GM23248 (cell line): ENCODE measurements around the gene CSTF1. TPM values are rescaled to one million over a fixed set of nuclear protein-coding genes. Genes with fewer than 3 reads are reported as not detected.

Source experiments
- DNase-seq: peaks from one replicate; pipeline ENCODE4 v3.0.0-alpha.2; 2015
- H2AFZ ChIP-seq: fragments of 200-600 bp; sonication (generic); 2 replicates; pipeline ENCODE4 v1.6.1; 2016; ENCODE audit warnings: antibody characterized with exemption
- H3F3A ChIP-seq: fragments of 200-600 bp; sonication (generic); 2 replicates; pipeline ENCODE4 v1.6.1; 2016; ENCODE audit warnings: mild to moderate bottlenecking, antibody characterized with exemption, mixed run types; ENCODE audit not compliant: insufficient read depth
- H3K27ac ChIP-seq: fragments of 200-600 bp; sonication (generic); 2 replicates; pipeline ENCODE4 v1.5.1; 2016; ENCODE audit warnings: mild to moderate bottlenecking
- H3K27me3 ChIP-seq: fragments of 200-600 bp; sonication (generic); replicated peaks from 2 replicates; pipeline ENCODE4 v1.6.1; 2016; ENCODE audit warnings: mild to moderate bottlenecking; ENCODE audit not compliant: insufficient read depth
- H3K36me3 ChIP-seq: fragments of 200-600 bp; sonication (generic); 2 replicates; pipeline ENCODE4 v1.6.1; 2016; ENCODE audit warnings: low read depth, mild to moderate bottlenecking
- H3K4me1 ChIP-seq: fragments of 200-600 bp; sonication (generic); 2 replicates; pipeline ENCODE4 v1.6.1; 2016; ENCODE audit warnings: mild to moderate bottlenecking; ENCODE audit not compliant: insufficient read depth
- H3K4me2 ChIP-seq: fragments of 200-600 bp; sonication (generic); one replicate; pipeline ENCODE4 v1.6.1; 2016; ENCODE audit warnings: mild to moderate bottlenecking; ENCODE audit not compliant: unreplicated experiment
- H3K4me3 ChIP-seq: fragments of 200-600 bp; sonication (generic); 2 replicates; pipeline ENCODE4 v1.5.1; 2016; ENCODE audit warnings: mild to moderate bottlenecking
- H3K79me2 ChIP-seq: fragments of 200-600 bp; sonication (generic); 2 replicates; pipeline ENCODE4 v1.6.1; 2016; ENCODE audit warnings: mild to moderate bottlenecking; ENCODE audit not compliant: insufficient read depth
- H3K9ac ChIP-seq: fragments of 200-600 bp; sonication (generic); 2 replicates; pipeline ENCODE4 v1.6.1; 2016; ENCODE audit warnings: mild to moderate bottlenecking
- H3K9me2 ChIP-seq: fragments of 200-600 bp; sonication (generic); 2 replicates; pipeline ENCODE4 v1.6.1; 2016; ENCODE audit warnings: mixed run types, mild to moderate bottlenecking, moderate library complexity; ENCODE audit not compliant: insufficient read depth
- H3K9me3 ChIP-seq: fragments of 200-600 bp; sonication (generic); one replicate; pipeline ENCODE4 v1.6.1; 2017; ENCODE audit warnings: low read depth
- H4K20me1 ChIP-seq: fragments of 200-600 bp; sonication (generic); 2 replicates; pipeline ENCODE4 v1.6.0; 2016; ENCODE audit not compliant: insufficient read depth
- EZH2 ChIP-seq: fragments of 200-600 bp; sonication (generic); IDR thresholded peaks from 2 replicates; pipeline ENCODE4 v1.6.1; 2018; ENCODE audit warnings: antibody characterized with exemption, mild to moderate bottlenecking; ENCODE audit not compliant: insufficient read depth, poor library complexity, severe bottlenecking
- EZH2phosphoT487 ChIP-seq: fragments of 200-600 bp; sonication (generic); IDR thresholded peaks from 2 replicates; pipeline ENCODE4 v1.6.1; 2018; ENCODE audit warnings: antibody characterized with exemption, moderate library complexity, mild to moderate bottlenecking, low read depth; ENCODE audit not compliant: insufficient read depth
- WGBS, 2 experiments: methylation state at CpG; one replicate each; pipeline ENCODE4 v1.1.6; 2015 to 2017; ENCODE audit warnings: low lambda C conversion rate in 2 of 2, low coverage in 1 of 2; ENCODE audit errors: missing lambda C conversion rate in 2 of 2; 5-methylcytosine and 5-hydroxymethylcytosine counted together
- in situ Hi-C: fragments of 300-500 bp; cut with MboI; formaldehyde crosslinking; loops from 2 replicates; pipeline ENCODE4 v1.15.0; 2020
- polyA plus RNA-seq: library from polyadenylated mRNA; unstranded; fragments of >200 nt; fragmentation: Nextera tagmentation; extraction: Ambion mirVana; gene quantifications from 2 replicates; pipeline ENCODE4 v1.2.1, GENCODE V29; 2016
- total RNA-seq: library from RNA; depleted of rRNA; stranded (reverse); fragments of >200 nt; shearing (Covaris generic); gene quantifications from 2 replicates; pipeline ENCODE4 v1.2.3, GENCODE V29; 2014

Gene CSTF1
- total and polyA plus RNA-seq, 2 experiments from 2014 or later = 41.7 to 69.3 TPM

- DNase-seq = no peak
- H4K20me1 ChIP-seq = no peaks in the 10 kb centered on the region
- H3K79me2 ChIP-seq = no peaks in the 10 kb centered on the region
- no peaks in the 10 kb centered on the region for H3K9me2 ChIP-seq
- H3K4me2 ChIP-seq = no peak overlapping the region
- no peak overlapping the region for H3K4me3 ChIP-seq
- H3F3A ChIP-seq = peaks cover 26% of the 10 kb centered on the region
- no peak overlapping the region for H3K9ac ChIP-seq
- TF ChIP-seq EZH2 (no peak), EZH2phosphoT487 (no peak)
- 90 to 91% methylated on average over 27 of the region's 27 CpGs for WGBS, 2 experiments
- H3K27me3 ChIP-seq = no peaks in the 10 kb centered on the region
- no peak overlapping the region for H2AFZ ChIP-seq
- peaks cover 8% of the 10 kb centered on the region; the same call in 1 of the 2 replicates for H3K36me3 ChIP-seq
- peaks cover 35% of the 10 kb centered on the region for H3K4me1 ChIP-seq
- H3K9me3 ChIP-seq = no peaks in the 10 kb centered on the region
- in situ Hi-C loops = no loop called here
- no peak overlapping the region for H3K27ac ChIP-seq
Observed at GRCh38 chr20:56443654-56444540, 51.5 kb downstream of the CSTF1 start.

GRCh38 chr20:56445130-56445529 lies 52.7 kb downstream of the CSTF1 start:
- no peak for DNase-seq
- H3K36me3 ChIP-seq = peaks cover 8% of the 10 kb centered on the region; the same call in 1 of the 2 replicates
- peaks cover 27% of the 10 kb centered on the region for H3K4me1 ChIP-seq
- no peaks in the 10 kb centered on the region for H3K9me2 ChIP-seq
- no peak overlapping the region for H3K4me2 ChIP-seq
- no peaks in the 10 kb centered on the region for H3K79me2 ChIP-seq
- in situ Hi-C loops = no loop called here
- H3K27me3 ChIP-seq = no peaks in the 10 kb centered on the region
- no peak overlapping the region for H3K27ac ChIP-seq
- 87 to 90% methylated on average over 3 of the region's 3 CpGs for WGBS, 2 experiments
- TF ChIP-seq EZH2phosphoT487 (no peak), EZH2 (no peak)
- no peaks in the 10 kb centered on the region for H4K20me1 ChIP-seq
- H3F3A ChIP-seq = peaks cover 21% of the 10 kb centered on the region
- no peak overlapping the region for H2AFZ ChIP-seq
- H3K9me3 ChIP-seq = no peaks in the 10 kb centered on the region
- no peak overlapping the region for H3K9ac ChIP-seq
- H3K4me3 ChIP-seq = no peak overlapping the region

GRCh38 chr20:56445540-56445939 lies 53.1 kb downstream of the CSTF1 start:
- Histone ChIP-seq H3K27ac (no peak overlapping the region), H3K4me1 (peaks cover 23% of the 10 kb centered on the region), H3K36me3 (peaks cover 12% of the 10 kb centered on the region; the same call in 1 of the 2 replicates), H3K9ac (no peak overlapping the region), H3F3A (peaks cover 17% of the 10 kb centered on the region), H3K4me3 (no peak overlapping the region), H3K79me2 (no peaks in the 10 kb centered on the region), H3K9me2 (no peaks in the 10 kb centered on the region), H4K20me1 (no peaks in the 10 kb centered on the region), H3K27me3 (no peaks in the 10 kb centered on the region), H3K9me3 (no peaks in the 10 kb centered on the region), H2AFZ (no peak overlapping the region), H3K4me2 (no peak overlapping the region)
- DNase-seq = no peak
- TF ChIP-seq EZH2 = no peak
- no peak for TF ChIP-seq EZH2phosphoT487
- 81 to 84% methylated on average over 16 of the region's 16 CpGs for WGBS, 2 experiments
- in situ Hi-C loops = no loop called here

GRCh38 chr20:56447227-56447626 lies 54.8 kb downstream of the CSTF1 start:
- Histone ChIP-seq H3K36me3 (peaks cover 17% of the 10 kb centered on the region; the same call in 1 of the 2 replicates), H3K4me2 (no peak overlapping the region), H4K20me1 (no peaks in the 10 kb centered on the region), H3K27ac (no peak overlapping the region), H3F3A (peaks cover 3% of the 10 kb centered on the region; the same call in 1 of the 2 replicates), H3K9ac (no peak overlapping the region), H3K79me2 (no peaks in the 10 kb centered on the region), H2AFZ (no peak overlapping the region), H3K9me3 (no peaks in the 10 kb centered on the region), H3K27me3 (no peaks in the 10 kb centered on the region), H3K9me2 (no peaks in the 10 kb centered on the region), H3K4me1 (peaks cover 6% of the 10 kb centered on the region), H3K4me3 (no peak overlapping the region)
- no peak for DNase-seq
- TF ChIP-seq EZH2phosphoT487 = no peak
- TF ChIP-seq EZH2 = no peak
- in situ Hi-C loops = no loop called here
